Esophagus squamous epithelium (tissue), 4 donors: ENCODE data around the gene RNF144A.

Source experiments
- CTCF ChIP-seq, 6 experiments: fragments of 450-650 bp in 4 of 6; fragments of 200-600 bp in 2 of 6; sonication (generic) in 2 of 6; IDR thresholded peaks; one replicate each; pipeline ENCODE4 v1.5.1; 2016 to 2019; ENCODE audit warnings: antibody characterized with exemption in 6 of 6, mild to moderate bottlenecking in 4 of 6, moderate library complexity in 4 of 6
- POLR2A ChIP-seq, 4 donors: fragments of 450-650 bp; IDR thresholded peaks; one replicate each; pipeline ENCODE4 v1.6.1; 2017; ENCODE audit warnings: antibody characterized with exemption in 4 of 4, mild to moderate bottlenecking in 4 of 4, moderate library complexity in 3 of 4

- no peak for TF ChIP-seq CTCF (IDR thresholded peaks at IDR 0.05)
- TF ChIP-seq POLR2A (IDR thresholded peaks at IDR 0.05), result no peak
Measured at GRCh38 chr2:6960659-6961058, 43.4 kb downstream of the RNF144A start.
